B cell (primary cell): ENCODE data around the gene SGTA. TPM values are rescaled to one million over a fixed set of nuclear protein-coding genes. Genes with fewer than 3 reads are reported as not detected.

Experiments used
- ATAC-seq: fragments of 200-7000 bp; cut with Tn5 transposase; one replicate; pipeline ENCODE4 v1.10.0; 2021; ENCODE audit warnings: low read depth, mild to moderate bottlenecking, moderate number of reproducible peaks, moderate library complexity
- CTCF ChIA-PET: fragments of 350-600 bp; sonication (Branson Sonifier 250); formaldehyde crosslinking; loops from one replicate; lab custom pipeline; 2021; ENCODE audit warnings: antibody characterized with exemption, inconsistent platforms; lab: Charles Lee
- POLR2A ChIA-PET: fragments of 350-600 bp; sonication (Branson Sonifier 250); formaldehyde crosslinking; loops from one replicate; lab custom pipeline; 2021; ENCODE audit warnings: antibody characterized with exemption; lab: Charles Lee
- DNase-seq: peaks from one replicate; pipeline ENCODE4 v3.0.0; 2013
- H2AFZ ChIP-seq: 2 replicates; pipeline ENCODE4 v1.6.1; 2012; ENCODE audit warnings: mild to moderate bottlenecking, low read depth, low read length; ENCODE audit not compliant: insufficient read depth, poor library complexity, severe bottlenecking
- H3K27ac ChIP-seq, 2 donors: 1 replicate in 1 of 2; 2 replicates in 1 of 2; pipeline ENCODE4 v1.5.1; 2012 to 2013; ENCODE audit warnings: low read length in 2 of 2, mild to moderate bottlenecking in 2 of 2, moderate library complexity in 1 of 2
- H3K27me3 ChIP-seq, 4 experiments: fragments of 200-600 bp in 1 of 4; sonication (generic) in 1 of 4; replicated peaks in 1 of 4; 1 replicate in 2 of 4; 2 replicates in 2 of 4; pipeline versions ENCODE4 v1.6.1 to v1.7.0; 2013 to 2016; ENCODE audit warnings: low read length in 3 of 4, mild to moderate bottlenecking in 2 of 4, mixed read lengths in 1 of 4, moderate library complexity in 1 of 4; ENCODE audit not compliant: insufficient read depth in 4 of 4, control insufficient read depth in 3 of 4; ENCODE audit errors: control extremely low read depth in 1 of 4
- H3K36me3 ChIP-seq, 2 experiments: replicated peaks in 1 of 2; 1 replicate in 1 of 2; 2 replicates in 1 of 2; pipeline versions ENCODE4 v1.6.1 to v1.7.1; 2013; ENCODE audit warnings: low read length in 1 of 2; ENCODE audit not compliant: insufficient read depth in 2 of 2, control insufficient read depth in 1 of 2; ENCODE audit errors: control extremely low read depth in 1 of 2, extremely low read depth in 1 of 2
- H3K4me1 ChIP-seq, 2 donors: fragments of 200-600 bp in 1 of 2; sonication (generic) in 1 of 2; 1 replicate in 1 of 2; 2 replicates in 1 of 2; pipeline versions ENCODE4 v1.5.1 to v1.6.1; 2013 to 2017; ENCODE audit warnings: low read length in 2 of 2; ENCODE audit not compliant: control insufficient read depth in 2 of 2, insufficient read depth in 2 of 2
- H3K4me2 ChIP-seq: replicated peaks from 2 replicates; pipeline ENCODE3; 2012; ENCODE audit warnings: mild to moderate bottlenecking, low read depth, low read length; ENCODE audit not compliant: poor library complexity, severe bottlenecking
- H3K4me3 ChIP-seq, 5 experiments: fragments of 200-600 bp in 1 of 5; sonication (generic) in 1 of 5; 1 replicate in 3 of 5; 2 replicates in 2 of 5; pipeline versions ENCODE4 v1.5.1 to v1.7.0; 2011 to 2016; ENCODE audit warnings: low read length in 4 of 5, mild to moderate bottlenecking in 4 of 5, low read depth in 2 of 5, control low read depth in 1 of 5, moderate library complexity in 1 of 5; ENCODE audit not compliant: insufficient read depth in 1 of 5; ENCODE audit errors: control extremely low read depth in 1 of 5, extremely low read depth in 1 of 5
- H3K79me2 ChIP-seq: fragments of 200-600 bp; sonication (generic); one replicate; pipeline ENCODE4 v1.6.0; 2016; ENCODE audit warnings: low read length; ENCODE audit not compliant: control insufficient read depth, insufficient read depth
- H3K9ac ChIP-seq: fragments of 200-600 bp; sonication (generic); 2 replicates; pipeline ENCODE4 v1.6.1; 2017; ENCODE audit warnings: mild to moderate bottlenecking, low read length, moderate library complexity
- H3K9me3 ChIP-seq, 3 donors: one replicate each; pipeline versions ENCODE4 v1.6.1 to v1.7.1; 2013; ENCODE audit warnings: low read length in 2 of 3; ENCODE audit not compliant: control insufficient read depth in 2 of 3, insufficient read depth in 1 of 3; ENCODE audit errors: control extremely low read depth in 1 of 3
- H4K20me1 ChIP-seq: 2 replicates; pipeline ENCODE4 v1.6.0; 2012; ENCODE audit warnings: mild to moderate bottlenecking, low read length; ENCODE audit not compliant: insufficient read depth, control insufficient read depth, poor library complexity, severe bottlenecking
- H3K27ac Mint-ChIP-seq: one replicate; pipeline ENCODE4 v1.8.0; 2021; ENCODE audit warnings: mixed read lengths
- H3K27me3 Mint-ChIP-seq: one replicate; pipeline ENCODE4 v1.8.0; 2021; ENCODE audit warnings: mixed read lengths
- H3K4me1 Mint-ChIP-seq: one replicate; pipeline ENCODE4 v1.8.0; 2021; ENCODE audit warnings: mixed read lengths
- H3K4me3 Mint-ChIP-seq: one replicate; pipeline ENCODE4 v1.8.0; 2021; ENCODE audit warnings: mixed read lengths
- H3K9me3 Mint-ChIP-seq: one replicate; pipeline ENCODE4 v1.8.0; 2022; ENCODE audit warnings: mixed read lengths; ENCODE audit not compliant: insufficient read depth
- CTCF ChIP-seq: fragments of 200-600 bp; IDR thresholded peaks from one replicate; pipeline ENCODE4 v1.8.0; 2022; ENCODE audit warnings: antibody characterized with exemption, mild to moderate bottlenecking
- EZH2 ChIP-seq: IDR thresholded peaks from 2 replicates; pipeline ENCODE4 v1.6.1; 2012; ENCODE audit warnings: borderline replicate concordance, low read depth, mild to moderate bottlenecking, moderate library complexity, low read length; ENCODE audit not compliant: insufficient read depth, poor library complexity, severe bottlenecking
- WGBS: methylation state at CpG from one replicate; pipeline ENCODE4 v1.1.5; 2013; ENCODE audit warnings: missing lambda C conversion rate; ENCODE audit not compliant: insufficient coverage; 5-methylcytosine and 5-hydroxymethylcytosine counted together
- intact Hi-C: fragments of 100-400 bp; cut with micrococcal nuclease; formaldehyde crosslinking; loops from one replicate; pipeline ENCODE4 v1.10.0; 2022
- polyA plus RNA-seq: library from polyadenylated mRNA; depleted of rRNA; stranded (reverse); fragments of >200 nt; gene quantifications from 2 replicates; pipeline ENCODE4 v1.2.3, GENCODE V29; 2012
- total RNA-seq, 2 donors: library from RNA; stranded (reverse); fragments of 120-200 nt in 1 of 2; gene quantifications; 1 replicate in 1 of 2; 2 replicates in 1 of 2; pipeline versions ENCODE4 v1.2.3 to v1.2.4, GENCODE V29; 2013 to 2022

The SGTA gene
- total and polyA plus RNA-seq, 2 donors (not counting 1 experiment from before 2014, with no cell fraction given), result 36.6 to 42.0 TPM

GRCh38 chr19:2755811-2756210 is 27.3 kb downstream of the SGTA start:
- no peak overlapping the region for H3K4me3 Mint-ChIP-seq
- no peaks in the 10 kb centered on the region for H3K27me3 Mint-ChIP-seq
- H4K20me1 ChIP-seq, result no peaks in the 10 kb centered on the region
- no peak overlapping the region for H3K27ac Mint-ChIP-seq
- no peaks in the 10 kb centered on the region for H3K9me3 Mint-ChIP-seq
- 98% methylated on average over 6 of the region's 16 CpGs for WGBS
- H3K27me3 ChIP-seq, result no peaks in the 10 kb centered on the region
- DNase-seq, result no peak
- POLR2A ChIA-PET, result no interaction called here
- peaks cover 3 to 23% of the 10 kb centered on the region in 2 experiments for H3K36me3 ChIP-seq
- no peak overlapping the region for H3K9ac ChIP-seq
- H3K4me2 ChIP-seq, result no peak overlapping the region
- no peak for ATAC-seq
- TF ChIP-seq EZH2 (no peak), CTCF (no peak)
- no peaks in the 10 kb centered on the region for H3K9me3 ChIP-seq
- H3K4me1 ChIP-seq, result no peaks in the 10 kb centered on the region
- H2AFZ ChIP-seq, result no peak overlapping the region
- H3K27ac ChIP-seq, result no peak overlapping the region
- H3K79me2 ChIP-seq, result no peaks in the 10 kb centered on the region
- CTCF ChIA-PET, result interaction anchor here (4.8 kb wide), 1 partner anchor 108 kb away, joined by 39 read pairs; no protein-coding TSS in a partner anchor
- no peak overlapping the region for H3K4me3 ChIP-seq
- H3K4me1 Mint-ChIP-seq, result no peaks in the 10 kb centered on the region
- intact Hi-C loops, result no loop called here

- H3K9ac ChIP-seq, result no peak overlapping the region
- no peaks in the 10 kb centered on the region for H4K20me1 ChIP-seq
- TF ChIP-seq EZH2 (no peak), CTCF (no peak)
- ATAC-seq (no peak), DNase-seq (no peak)
- no peak overlapping the region for H3K27ac ChIP-seq
- H3K27me3 ChIP-seq, result no peaks in the 10 kb centered on the region
- Mint-ChIP-seq H3K27me3 (no peaks in the 10 kb centered on the region), H3K4me1 (no peaks in the 10 kb centered on the region), H3K9me3 (no peaks in the 10 kb centered on the region), H3K27ac (no peak overlapping the region), H3K4me3 (no peak overlapping the region)
- CTCF ChIA-PET, result interaction anchor here (4.8 kb wide), 1 partner anchor 107 kb away, joined by 39 read pairs; no protein-coding TSS in a partner anchor
- H3K4me2 ChIP-seq, result no peak overlapping the region
- POLR2A ChIA-PET, result no interaction called here
- peaks cover 3 to 19% of the 10 kb centered on the region in 2 experiments for H3K36me3 ChIP-seq
- no peaks in the 10 kb centered on the region for H3K9me3 ChIP-seq
- intact Hi-C loops, result no loop called here
- no peaks in the 10 kb centered on the region for H3K4me1 ChIP-seq
- H3K79me2 ChIP-seq, result no peaks in the 10 kb centered on the region
- WGBS, result 98% methylated on average over 16 of the region's 16 CpGs
- no peak overlapping the region for H3K4me3 ChIP-seq
- no peak overlapping the region for H2AFZ ChIP-seq
Measured at GRCh38 chr19:2755448-2755705, 27.7 kb downstream of the SGTA start.
